ENCODE results near the gene ACTR3C. TPM values are rescaled to one million over a fixed set of nuclear protein-coding genes. Genes with fewer than 3 reads are reported as not detected.

Gene ACTR3C
- total and polyA plus RNA-seq, 2 donors (not counting 1 experiment from before 2014, with no cell fraction given), result 4.0 to 20.7 TPM

DNA sequence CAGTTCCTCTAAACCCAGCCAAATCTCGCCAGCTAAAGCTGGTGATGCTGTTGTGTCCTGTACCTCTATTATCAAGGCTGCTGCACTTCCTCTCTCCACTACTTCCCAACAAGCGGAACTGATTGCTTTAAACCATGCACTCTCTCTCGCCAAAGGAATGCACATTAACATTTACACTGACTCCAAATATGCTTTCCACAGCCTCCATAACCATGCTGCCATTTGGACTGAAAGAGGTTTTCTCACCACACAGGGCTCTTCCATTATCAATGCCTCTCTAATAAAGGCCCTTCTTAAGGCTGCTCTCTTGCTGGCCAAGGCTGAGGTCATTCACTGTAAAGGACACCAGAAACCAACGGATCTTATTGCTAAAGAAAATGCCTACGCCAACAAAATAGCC is 11.6 kb downstream of the ACTR3C start:
- Histone ChIP-seq H3K79me2 (ENCODE audit: control insufficient read depth, insufficient read depth, low read length) (peaks cover 12% of the 10 kb centered on the region), H3K27ac (ENCODE audit: low read length in 2 of 2) (no peak overlapping the region), H3K27me3 (replicated peaks in 1 of 4; ENCODE audit: control extremely low read depth in 1 of 4, control insufficient read depth in 3 of 4, insufficient read depth in 4 of 4, low read length in 3 of 4) (no peaks in the 10 kb centered on the region), H3K36me3 (replicated peaks in 1 of 2; ENCODE audit: control extremely low read depth in 1 of 2, control insufficient read depth in 1 of 2, extremely low read depth in 1 of 2, insufficient read depth in 2 of 2, low read length in 1 of 2) (no peaks in the 10 kb centered on the region), H2AFZ (ENCODE audit: insufficient read depth, low read depth, low read length, poor library complexity, severe bottlenecking) (no peak overlapping the region), H3K4me1 (ENCODE audit: control insufficient read depth in 2 of 2, insufficient read depth in 2 of 2, low read length in 2 of 2) (no peaks in the 10 kb centered on the region), H3K9me3 (ENCODE audit: control extremely low read depth in 1 of 3, control insufficient read depth in 2 of 3, insufficient read depth in 1 of 3, low read length in 2 of 3) (no peaks in the 10 kb centered on the region), H3K4me2 (replicated peaks; ENCODE audit: low read depth, low read length, poor library complexity, severe bottlenecking) (no peak overlapping the region), H4K20me1 (ENCODE audit: control insufficient read depth, insufficient read depth, low read length, poor library complexity, severe bottlenecking) (no peaks in the 10 kb centered on the region), H3K4me3 (ENCODE audit: control extremely low read depth in 1 of 5, extremely low read depth in 1 of 5, insufficient read depth in 1 of 5, low read depth in 2 of 5, low read length in 4 of 5) (no peak overlapping the region), H3K9ac (ENCODE audit: low read length) (no peak overlapping the region)
- H3K4me3 Mint-ChIP-seq, result no peak overlapping the region
- DNase-seq (no peak), ATAC-seq (ENCODE audit: low read depth) (no peak)
- H3K4me1 Mint-ChIP-seq, result no peaks in the 10 kb centered on the region
- 98% methylated on average over 5 of the region's 5 CpGs for WGBS (ENCODE audit: insufficient coverage)
- H3K9me3 Mint-ChIP-seq (ENCODE audit: insufficient read depth), result no peaks in the 10 kb centered on the region
- CTCF ChIA-PET, result interaction anchor here (0.8 kb wide), 1 partner anchor 467 kb away, joined by 3 read pairs; no protein-coding TSS in a partner anchor
- POLR2A ChIA-PET, result no interaction called here
- H3K27me3 Mint-ChIP-seq, result no peaks in the 10 kb centered on the region
- no peak for TF ChIP-seq EZH2 (IDR thresholded peaks at IDR 0.05; ENCODE audit: borderline replicate concordance, insufficient read depth, low read depth, low read length, poor library complexity, severe bottlenecking)
- TF ChIP-seq, protein P1, sequence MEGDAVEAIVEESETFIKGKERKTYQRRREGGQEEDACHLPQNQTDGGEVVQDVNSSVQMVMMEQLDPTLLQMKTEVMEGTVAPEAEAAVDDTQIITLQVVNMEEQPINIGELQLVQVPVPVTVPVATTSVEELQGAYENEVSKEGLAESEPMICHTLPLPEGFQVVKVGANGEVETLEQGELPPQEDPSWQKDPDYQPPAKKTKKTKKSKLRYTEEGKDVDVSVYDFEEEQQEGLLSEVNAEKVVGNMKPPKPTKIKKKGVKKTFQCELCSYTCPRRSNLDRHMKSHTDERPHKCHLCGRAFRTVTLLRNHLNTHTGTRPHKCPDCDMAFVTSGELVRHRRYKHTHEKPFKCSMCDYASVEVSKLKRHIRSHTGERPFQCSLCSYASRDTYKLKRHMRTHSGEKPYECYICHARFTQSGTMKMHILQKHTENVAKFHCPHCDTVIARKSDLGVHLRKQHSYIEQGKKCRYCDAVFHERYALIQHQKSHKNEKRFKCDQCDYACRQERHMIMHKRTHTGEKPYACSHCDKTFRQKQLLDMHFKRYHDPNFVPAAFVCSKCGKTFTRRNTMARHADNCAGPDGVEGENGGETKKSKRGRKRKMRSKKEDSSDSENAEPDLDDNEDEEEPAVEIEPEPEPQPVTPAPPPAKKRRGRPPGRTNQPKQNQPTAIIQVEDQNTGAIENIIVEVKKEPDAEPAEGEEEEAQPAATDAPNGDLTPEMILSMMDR (IDR thresholded peaks at IDR 0.05), result no peak
- no peak overlapping the region for H3K27ac Mint-ChIP-seq
- intact Hi-C loops (cut with micrococcal nuclease), result no loop called here

GRCh38 chr7:150311146-150311545 is 12.2 kb downstream of the ACTR3C start:
- Histone ChIP-seq H3K27ac (ENCODE audit: low read length in 2 of 2) (no peak overlapping the region), H3K27me3 (replicated peaks in 1 of 4; ENCODE audit: control extremely low read depth in 1 of 4, control insufficient read depth in 3 of 4, insufficient read depth in 4 of 4, low read length in 3 of 4) (no peaks in the 10 kb centered on the region), H4K20me1 (ENCODE audit: control insufficient read depth, insufficient read depth, low read length, poor library complexity, severe bottlenecking) (no peaks in the 10 kb centered on the region), H2AFZ (ENCODE audit: insufficient read depth, low read depth, low read length, poor library complexity, severe bottlenecking) (no peak overlapping the region), H3K4me3 (ENCODE audit: control extremely low read depth in 1 of 5, extremely low read depth in 1 of 5, insufficient read depth in 1 of 5, low read depth in 2 of 5, low read length in 4 of 5) (no peak overlapping the region), H3K4me2 (replicated peaks; ENCODE audit: low read depth, low read length, poor library complexity, severe bottlenecking) (no peak overlapping the region), H3K4me1 (ENCODE audit: control insufficient read depth in 2 of 2, insufficient read depth in 2 of 2, low read length in 2 of 2) (no peaks in the 10 kb centered on the region), H3K9me3 (ENCODE audit: control extremely low read depth in 1 of 3, control insufficient read depth in 2 of 3, insufficient read depth in 1 of 3, low read length in 2 of 3) (no peaks in the 10 kb centered on the region), H3K36me3 (replicated peaks in 1 of 2; ENCODE audit: control extremely low read depth in 1 of 2, control insufficient read depth in 1 of 2, extremely low read depth in 1 of 2, insufficient read depth in 2 of 2, low read length in 1 of 2) (no peaks in the 10 kb centered on the region), H3K79me2 (ENCODE audit: control insufficient read depth, insufficient read depth, low read length) (peaks cover 12% of the 10 kb centered on the region), H3K9ac (ENCODE audit: low read length) (no peak overlapping the region)
- ChIA-PET POLR2A (no interaction called here), CTCF (interaction anchor here (0.8 kb wide), 1 partner anchor 467 kb away, joined by 3 read pairs; no protein-coding TSS in a partner anchor)
- ATAC-seq (ENCODE audit: low read depth), result no peak
- Mint-ChIP-seq H3K9me3 (ENCODE audit: insufficient read depth) (no peaks in the 10 kb centered on the region), H3K27me3 (no peaks in the 10 kb centered on the region), H3K27ac (no peak overlapping the region), H3K4me3 (no peak overlapping the region), H3K4me1 (no peaks in the 10 kb centered on the region)
- WGBS (ENCODE audit: insufficient coverage), result 94% methylated on average over 4 of the region's 4 CpGs
- intact Hi-C loops (cut with micrococcal nuclease), result no loop called here
- DNase-seq, result no peak
- no peak for TF ChIP-seq EZH2 (IDR thresholded peaks at IDR 0.05; ENCODE audit: borderline replicate concordance, insufficient read depth, low read depth, low read length, poor library complexity, severe bottlenecking)
- TF ChIP-seq, protein P1 (IDR thresholded peaks at IDR 0.05), result no peak
